Kidney tubule cell (primary cell): Measurements from ENCODE around the gene SRRM2.
A peak's percentile ranks its signal among the peaks of the same experiment; 100 is the strongest.
"Not testable (repeated sequence)": the region's sequence is repeated elsewhere in the genome, so short reads cannot be mapped to it uniquely, and the experiment has no call there.

Experiments used
- DNase-seq: peaks from one replicate; pipeline ENCODE4 v3.0.0-alpha.2; 2018; ENCODE audit warnings: low spot score

SRRM2 gene

DNA sequence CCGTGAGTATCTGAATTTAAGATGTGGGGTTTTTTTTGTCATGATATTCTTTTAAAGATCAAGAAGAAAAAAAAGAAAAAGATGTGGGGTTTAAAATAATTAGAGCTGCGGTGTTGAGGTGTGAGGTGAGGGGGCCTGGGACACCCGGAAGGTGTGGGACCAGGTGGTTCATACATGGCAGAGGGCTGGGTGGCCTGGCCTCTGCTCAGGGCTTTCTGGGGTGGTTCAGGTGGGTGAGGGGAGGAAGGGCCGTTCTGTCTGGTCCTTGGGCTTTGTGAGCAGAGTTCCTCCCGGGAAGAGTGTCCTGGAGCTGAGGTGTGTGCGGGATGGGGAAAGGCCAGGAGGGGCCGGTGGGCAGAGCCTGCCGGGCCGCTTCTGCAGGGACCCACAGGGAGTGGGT, 37.4 kb upstream of the SRRM2 start:
- no peak for DNase-seq

DNA sequence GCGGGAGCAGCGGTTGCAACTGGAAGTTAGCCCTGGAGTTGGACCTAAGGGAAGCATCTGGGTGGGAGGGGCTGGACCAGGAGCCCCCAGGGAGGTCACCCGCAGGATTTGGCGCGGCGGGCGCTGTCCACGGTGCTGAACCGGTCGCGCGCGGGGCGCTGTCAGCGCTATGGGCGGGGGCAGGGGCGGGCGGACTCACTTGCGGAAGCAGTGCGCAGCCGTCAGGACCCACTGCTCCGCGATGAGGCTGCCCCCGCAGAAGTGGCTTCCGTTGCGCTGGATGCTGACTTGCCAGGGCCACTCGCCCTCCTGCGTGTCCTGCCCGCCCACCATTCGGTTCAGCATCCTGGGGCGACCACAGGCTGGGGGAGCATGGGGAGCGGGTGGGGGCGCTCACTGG, 36.9 kb upstream of the SRRM2 start:
- peak; percentile 47 for DNase-seq

DNA sequence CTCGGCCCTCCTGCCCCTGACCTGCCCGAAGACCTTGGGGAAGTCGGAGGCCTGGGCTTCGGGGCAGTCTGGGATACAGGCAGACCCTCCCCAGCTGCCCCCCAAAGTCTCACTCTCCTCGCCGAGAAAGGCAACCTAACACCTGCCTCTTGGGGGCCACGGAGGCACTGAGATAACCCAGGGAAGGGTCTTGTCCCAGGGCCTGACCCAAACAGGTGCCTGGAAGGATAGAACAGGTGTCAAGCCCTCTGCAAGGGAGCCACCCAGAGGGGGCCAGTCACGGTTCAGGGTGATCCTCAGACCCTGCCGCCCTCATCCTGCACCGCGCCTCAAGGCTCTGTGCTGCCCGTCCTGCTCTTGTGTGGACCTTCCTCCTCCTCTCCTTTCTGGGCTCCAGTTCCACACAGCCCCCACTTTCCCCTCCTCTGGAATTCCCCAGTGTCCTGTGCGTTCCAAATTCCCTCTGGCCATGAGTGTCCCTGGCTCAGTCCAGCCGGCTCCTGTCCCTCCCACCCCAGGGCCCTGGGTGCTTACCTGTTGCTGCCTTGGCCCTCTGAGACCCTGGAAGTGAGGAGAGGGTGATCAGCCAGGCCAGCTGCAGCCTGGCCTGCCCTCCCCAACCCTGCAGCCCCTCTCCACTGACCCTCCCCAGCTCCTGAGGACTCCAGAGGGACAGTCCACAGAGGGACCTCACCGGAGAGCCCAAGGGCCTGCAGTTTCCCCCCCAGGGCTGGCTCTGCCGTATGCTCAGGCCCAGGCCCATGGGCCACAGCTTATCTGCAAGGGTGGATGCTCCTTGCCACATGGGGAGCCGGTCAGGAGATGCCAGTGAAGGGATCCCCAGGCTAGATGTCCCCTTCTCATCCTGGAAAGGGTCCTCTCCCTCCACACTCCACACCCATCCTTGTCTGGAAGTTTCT, 36.2 kb upstream of the SRRM2 start:
- DNase-seq: no peak

DNA sequence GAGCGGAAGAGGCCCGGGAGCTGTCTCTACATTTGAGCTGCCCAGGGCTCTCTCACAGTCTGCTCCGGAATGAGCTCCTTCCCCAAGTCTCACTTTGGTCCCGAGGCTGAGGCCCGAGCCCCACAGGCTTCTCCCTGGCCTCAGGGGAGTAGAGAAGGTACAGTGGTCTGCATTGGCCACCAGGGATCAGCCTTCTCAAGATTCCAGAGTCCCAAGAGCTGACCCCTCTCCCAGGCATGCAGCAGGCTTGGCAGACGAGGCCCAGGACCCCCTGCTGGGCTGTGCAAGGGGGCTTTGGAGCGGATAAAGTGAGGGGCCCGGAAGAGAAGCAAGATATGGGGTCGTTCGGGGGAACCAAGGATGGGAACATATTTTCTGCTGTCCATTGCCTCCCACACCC, 35.5 kb upstream of the SRRM2 start:
- DNase-seq: no peak

DNA sequence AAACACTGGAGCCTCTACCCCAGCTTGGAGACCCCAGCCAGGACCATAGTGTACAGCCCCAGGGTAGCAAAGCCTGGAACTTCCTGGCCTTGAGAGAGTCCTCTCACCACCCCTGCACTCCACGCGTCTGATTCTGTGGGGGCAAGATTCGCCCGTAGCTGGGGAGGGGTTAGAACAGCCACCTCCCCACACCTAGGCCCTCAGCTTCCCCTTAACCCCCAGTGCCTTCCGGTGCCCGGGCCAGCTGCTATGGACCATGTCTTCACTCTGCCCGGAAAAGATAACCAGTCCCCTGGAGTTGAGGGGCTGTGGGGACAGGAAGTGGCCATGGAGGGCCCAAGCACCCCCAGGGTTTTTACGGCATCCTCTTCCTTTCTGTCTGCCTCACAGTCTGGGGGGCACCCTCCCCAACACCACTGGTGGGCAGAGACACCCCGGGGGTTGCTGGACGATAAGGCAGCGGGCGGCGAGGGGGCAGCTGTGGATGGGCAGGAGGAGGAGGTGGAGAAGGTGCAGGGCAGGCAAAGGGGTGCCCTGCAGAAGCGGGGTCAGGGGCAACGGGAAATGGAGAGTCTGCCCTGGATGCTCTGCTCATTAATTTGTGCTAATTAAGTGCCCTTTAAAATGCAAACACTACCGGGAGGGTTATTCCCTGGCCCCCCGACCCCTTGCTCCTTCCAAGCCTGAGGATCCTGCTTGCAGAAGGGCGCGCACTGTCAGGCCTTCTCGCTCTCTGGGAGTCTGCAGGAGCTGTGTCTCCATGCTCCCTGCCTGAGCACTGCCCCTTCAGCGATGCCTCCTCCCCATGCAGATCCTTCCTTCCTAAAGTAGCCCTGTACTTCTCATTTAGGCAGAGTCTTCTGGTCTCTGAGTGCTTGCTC, 34.8 kb upstream of the SRRM2 start:
- DNase-seq: no peak

DNA sequence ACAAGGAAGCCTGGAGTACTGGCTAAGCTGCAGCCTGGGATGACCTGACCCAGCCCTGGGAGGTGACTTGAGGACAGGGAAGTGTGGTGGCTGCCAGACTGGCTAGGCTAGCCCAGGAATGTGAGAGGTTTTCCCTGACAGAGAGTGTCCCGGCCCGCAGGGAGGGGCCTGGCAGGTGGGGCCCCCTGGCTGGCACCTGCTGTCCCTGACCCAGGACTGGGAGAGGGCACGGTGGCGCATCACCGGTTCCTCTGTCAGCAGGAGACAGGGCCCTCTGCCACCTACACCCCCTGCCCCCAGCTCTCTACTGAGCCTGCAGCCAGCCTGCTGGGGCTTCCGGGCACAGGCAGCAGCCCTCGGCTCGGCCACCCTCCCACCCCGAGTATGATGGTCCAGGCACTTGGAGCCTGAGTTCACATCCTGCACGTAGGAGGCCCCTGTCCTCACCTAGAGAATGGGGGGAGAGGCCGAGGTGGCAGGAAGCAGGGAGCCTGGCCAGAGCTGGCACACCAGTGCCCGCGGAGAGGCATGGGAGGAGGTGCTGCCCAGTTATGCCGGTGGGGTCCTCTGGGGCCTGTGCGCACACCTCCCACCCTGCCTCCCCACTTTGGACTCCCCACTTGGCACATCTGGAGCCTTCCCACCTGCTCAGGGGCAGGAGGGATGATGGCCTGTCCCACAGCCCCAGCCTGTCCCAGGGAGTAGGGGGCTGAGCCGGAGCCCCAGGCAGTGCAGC, 32.9 kb upstream of the SRRM2 start:
- peak; percentile 59 for DNase-seq

DNA sequence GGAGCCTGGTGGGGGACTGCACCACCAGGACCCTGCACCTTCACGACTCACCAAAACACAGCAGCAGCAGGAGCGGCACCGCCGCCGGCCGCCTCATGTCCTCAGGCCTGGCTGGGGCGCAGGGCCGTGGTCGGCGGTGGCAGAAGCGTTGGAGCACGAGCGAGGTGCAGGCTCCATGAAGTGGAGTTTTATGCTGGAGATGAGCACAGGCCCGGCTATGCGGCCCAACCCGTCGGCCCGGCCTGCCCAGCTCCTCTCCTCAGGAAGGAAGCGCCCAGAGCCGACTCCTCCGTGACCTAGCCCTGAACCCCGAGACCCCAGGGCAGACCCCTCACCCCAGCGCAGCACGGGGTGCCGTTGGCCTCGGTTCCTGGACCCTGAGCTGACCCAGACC, 32.4 kb upstream of the SRRM2 start, which contains the start of gene PRSS27:
Gene PRSS27, minus strand, starts transcription at position 161 of the 394 bp plus-strand sequence. Its CDS starts 64 bp downstream, at position 97.
- DNase-seq: no peak

DNA sequence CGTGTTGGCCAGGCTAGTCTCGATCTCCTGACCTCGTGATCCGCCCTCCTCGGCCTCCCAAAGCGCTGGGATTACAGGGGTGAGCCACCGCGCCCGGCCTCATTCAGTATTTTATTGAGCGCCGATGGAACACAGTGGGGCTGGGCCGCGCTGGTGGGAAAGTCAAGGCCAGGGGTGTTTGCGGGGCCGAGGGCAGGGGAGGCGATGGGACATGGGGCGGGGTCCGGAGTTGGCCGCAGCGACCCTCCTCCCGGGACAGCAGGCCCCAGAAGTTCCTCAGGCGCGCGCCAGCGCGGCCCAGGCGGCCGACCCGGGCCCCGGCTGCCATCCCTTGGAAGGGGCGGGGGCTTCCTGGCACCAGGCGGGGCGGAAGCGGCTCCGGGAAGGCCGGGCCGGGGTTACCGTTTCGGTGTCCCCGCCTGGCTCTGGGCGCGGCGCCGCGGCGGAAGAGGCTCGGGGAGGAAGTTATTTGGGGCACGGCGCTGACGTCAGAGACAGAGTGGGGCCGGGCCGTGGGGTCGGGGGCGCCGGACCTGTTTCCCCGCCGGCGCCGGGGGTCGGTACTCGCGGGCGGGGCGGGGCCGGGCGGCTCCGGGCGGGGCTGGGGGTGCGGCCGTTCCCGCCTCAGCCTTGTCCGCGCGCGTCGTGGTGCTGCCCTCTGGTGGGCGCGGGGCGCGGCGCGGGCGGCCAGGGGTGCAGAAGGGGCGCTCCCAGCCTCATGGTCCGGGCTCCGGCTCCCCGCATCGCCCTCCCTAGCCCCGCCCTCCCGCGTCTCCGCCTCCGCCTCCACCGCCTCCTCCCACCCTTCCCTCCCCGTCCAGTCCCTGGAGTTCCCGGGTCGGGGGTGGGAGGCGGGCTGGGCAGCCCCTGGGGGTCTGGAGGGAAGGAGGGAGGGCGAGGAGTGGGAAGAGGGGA, 31.5 kb upstream of the SRRM2 start:
- peak; percentile 86 for DNase-seq

DNA sequence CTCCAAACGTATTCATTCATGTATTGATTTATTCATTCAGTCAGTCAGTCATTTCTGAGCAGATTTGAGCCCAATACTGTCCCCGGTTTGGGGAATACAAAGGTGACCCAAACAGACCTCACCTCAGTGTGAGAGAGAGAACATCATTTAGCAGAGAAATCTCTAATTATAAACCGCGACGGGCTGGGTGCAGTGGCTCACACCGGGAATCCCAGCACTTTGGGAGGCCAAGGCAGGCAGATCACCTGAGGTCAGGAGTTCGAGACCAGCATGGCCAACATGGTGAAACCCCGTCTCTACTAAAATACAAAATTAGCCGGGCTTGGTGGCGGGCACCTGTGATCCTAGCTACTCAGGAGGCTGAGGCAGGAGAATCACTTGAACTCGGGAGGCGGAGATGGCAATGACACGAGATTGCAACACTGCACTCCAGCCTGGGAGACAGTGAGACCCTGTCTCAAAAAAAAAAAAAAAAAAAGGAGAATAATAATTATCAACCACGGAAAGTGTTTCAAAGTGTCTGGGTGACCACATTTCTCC, 30.7 kb upstream of the SRRM2 start:
- not testable (repeated sequence) for DNase-seq

DNA sequence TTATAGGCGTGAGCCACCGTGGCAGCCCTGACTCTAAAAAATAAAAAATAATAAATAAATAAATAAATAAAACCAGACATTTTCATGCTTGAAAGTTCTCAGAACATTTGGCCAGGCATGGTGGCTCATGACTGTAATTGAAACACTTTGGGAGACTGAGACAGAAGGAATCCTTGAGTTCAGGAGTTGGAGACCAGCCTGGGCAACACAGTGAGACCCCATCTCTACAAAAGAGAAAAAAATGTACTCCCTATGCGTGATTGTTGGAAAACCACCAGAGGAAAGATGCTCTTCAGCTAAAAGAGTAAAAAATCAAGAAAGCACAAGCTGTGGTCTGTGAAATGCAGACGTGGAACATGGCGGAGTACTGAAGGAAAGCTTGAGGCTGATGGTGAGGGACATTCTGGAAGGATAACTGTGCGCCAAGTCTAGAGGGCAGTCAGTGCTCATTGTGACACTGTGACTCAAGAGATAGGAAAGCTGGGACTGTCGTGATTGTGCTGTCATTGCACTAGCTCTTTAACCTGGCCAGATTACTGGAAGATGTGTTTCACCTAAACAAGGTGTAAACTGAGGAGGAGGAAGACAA, 28.3 kb upstream of the SRRM2 start:
- DNase-seq: no peak

DNA sequence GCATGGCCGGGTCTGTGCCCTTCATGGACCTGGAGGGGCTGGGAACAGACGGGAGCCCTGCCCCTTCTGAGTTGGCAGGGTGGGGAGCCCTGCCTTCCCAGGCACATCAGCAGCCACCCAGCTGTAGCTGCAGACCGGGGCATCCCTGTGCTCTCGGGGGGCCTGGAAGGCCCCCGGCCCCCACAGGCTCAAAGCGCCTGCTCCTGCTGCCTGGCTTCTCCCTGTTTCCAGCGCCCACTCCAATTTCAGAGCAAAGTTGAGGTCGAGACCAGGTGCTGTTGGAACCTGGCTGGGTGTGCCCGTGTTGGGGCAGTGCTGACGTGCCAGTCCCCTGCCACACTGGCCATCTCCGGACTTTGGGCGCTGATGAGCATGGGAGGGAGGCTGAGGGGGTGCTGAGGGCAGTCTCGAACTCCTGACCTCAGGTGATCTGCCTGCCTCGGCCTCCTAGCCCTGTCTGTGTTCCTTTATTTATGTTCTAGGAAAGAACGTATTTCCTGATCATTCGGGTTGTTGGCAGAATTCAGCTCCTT, 27.6 kb upstream of the SRRM2 start:
- no peak for DNase-seq

DNA sequence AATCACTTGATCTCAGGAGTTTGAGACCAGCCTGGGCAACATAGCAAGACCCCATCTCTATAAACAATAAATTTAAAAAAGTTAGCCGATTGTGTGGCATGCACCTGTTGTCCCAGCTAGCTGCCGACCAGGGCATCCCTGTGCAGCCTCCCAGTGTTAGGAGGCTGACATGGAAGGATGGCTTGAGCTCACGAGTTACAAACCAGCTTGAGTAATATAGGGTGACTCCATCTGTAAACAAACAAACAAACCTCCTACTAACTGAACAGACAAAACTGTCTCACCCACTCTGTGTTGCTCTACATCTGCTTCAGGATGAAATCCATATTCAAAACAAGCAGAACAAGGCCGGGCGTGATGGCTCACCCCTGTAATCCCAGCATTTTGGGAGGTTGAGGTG, 25.5 kb upstream of the SRRM2 start:
- DNase-seq: no peak

DNA sequence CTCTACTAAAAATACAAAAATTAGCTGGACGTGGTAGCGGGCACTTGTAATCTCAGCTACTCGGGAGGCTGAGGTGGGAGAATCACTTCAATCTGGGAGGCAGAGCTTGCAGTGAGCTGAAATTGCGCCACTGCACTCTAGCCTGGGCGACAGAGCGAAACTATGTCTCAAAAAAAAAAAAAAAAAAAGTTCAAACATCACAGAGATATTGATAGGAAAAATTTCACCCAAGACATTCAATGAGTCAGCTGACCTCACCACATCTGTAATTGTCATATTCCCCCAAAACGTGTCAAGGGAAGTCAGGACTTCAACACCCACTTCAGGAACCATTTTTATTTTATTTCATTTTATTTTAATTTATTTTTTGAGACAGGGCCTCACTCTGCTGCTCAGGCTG, 24.4 kb upstream of the SRRM2 start:
- DNase-seq: no peak

DNA sequence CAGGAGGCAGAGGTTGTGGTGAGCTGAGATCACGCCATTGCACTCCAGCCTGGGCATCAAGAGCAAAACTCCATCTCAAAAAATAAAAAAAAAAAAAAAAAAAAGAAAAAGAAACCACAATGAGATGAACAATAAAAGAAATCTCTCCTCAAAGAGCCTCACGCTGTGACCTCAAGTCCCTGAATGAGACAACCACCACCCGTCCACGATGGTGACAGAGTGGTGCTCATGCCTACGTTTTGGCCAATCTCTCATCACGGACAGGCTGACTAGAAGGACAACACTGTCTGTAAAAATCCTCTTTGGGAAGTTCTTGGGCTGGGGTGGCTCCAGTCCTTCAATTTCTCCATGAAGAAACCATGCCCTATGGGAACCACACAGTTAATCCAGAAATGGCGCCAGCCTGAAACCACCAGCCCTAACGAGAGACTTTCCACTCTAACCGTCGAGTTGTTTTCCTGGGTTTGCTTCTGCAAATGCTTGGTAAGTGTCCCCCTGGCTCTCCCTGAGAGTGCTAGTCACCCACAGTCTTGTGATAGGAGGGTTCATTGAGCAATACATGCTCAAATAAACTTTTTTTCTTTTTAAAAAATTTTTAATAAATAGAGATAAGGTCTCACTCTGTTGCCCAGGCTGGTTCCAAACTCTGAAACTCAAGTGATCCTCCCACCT, 17.5 kb upstream of the SRRM2 start:
- DNase-seq: no peak

DNA sequence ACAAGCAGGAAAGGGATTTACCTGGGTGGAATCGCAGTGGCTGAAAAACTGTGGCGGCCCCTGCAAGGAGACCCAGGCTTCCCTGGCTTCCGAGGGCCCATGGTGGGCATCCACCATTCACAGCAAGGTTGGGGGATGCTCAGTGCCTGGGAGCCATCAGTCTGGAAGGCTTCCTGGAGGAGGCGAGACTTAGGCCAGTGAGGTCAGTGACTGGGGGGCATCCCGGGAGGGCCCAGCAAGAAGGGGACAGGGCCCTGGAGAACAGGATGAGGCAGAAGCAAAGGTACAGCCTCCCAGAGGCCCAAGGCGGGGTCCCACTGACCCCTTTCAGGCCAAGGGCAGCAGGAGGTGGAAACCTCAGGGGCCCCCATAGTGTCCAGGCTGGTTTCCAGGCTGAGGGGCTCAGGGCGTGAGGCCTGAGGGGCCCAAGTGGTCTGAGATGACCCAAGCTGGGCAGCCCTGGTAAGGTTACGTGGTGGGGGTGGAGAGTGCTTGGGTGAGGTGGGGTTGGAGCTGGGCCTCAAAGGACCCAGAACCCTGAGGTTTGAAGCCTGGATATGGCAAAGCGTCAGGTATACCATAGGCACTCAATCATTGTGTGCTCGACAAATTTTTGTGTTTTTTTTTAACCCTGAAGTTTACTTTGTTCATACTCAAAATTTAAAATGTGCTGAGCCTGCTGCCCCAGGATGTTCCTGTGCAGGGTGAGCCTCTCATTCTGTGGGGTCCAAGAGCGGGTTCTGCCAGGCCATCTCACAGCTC, 15.8 kb upstream of the SRRM2 start:
- no peak for DNase-seq

DNA sequence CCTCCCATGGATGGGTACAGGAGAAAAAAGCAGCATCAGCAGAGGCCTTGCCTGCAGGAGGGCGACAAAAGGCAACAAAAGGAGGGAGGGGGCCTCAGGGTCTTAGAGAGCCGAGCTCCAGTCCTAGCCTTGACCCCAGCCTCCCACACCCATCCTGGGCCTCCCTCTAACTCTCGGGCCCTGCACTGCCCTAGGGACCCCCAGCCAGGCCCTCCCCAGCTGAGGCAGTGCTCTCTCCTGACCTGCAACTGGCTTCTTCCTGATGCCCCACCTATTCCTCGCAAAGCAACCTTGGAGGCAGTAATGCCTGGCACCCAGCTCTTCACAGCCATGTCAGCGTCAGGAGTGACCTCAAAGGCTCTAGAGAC, 15.2 kb upstream of the SRRM2 start:
- no peak for DNase-seq

DNA sequence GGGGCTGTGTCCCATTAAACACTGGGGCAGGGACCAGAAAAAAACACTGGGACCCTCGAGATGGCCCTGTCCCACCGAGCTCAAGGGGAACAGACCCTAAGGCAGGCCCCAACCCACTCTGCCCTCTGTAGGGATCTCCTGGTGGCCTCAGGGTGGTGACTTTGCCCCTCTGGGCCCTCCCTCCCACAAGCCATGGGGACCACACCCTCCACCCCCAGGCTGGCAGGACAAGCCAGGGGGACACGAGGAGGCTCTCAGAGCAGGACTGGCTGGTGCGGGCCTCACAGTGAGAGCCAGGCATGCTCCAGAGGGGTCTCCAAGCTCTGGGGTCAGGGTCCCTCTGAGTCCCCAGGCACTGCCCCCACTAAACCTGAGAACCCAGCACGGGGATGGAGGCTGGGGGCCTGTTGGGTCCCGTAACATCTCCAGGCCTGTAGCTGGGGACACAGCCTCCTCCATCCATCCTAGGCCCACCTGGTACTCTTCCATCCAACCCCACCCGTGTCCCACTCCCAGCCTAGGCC, 14.5 kb upstream of the SRRM2 start:
- no peak for DNase-seq

DNA sequence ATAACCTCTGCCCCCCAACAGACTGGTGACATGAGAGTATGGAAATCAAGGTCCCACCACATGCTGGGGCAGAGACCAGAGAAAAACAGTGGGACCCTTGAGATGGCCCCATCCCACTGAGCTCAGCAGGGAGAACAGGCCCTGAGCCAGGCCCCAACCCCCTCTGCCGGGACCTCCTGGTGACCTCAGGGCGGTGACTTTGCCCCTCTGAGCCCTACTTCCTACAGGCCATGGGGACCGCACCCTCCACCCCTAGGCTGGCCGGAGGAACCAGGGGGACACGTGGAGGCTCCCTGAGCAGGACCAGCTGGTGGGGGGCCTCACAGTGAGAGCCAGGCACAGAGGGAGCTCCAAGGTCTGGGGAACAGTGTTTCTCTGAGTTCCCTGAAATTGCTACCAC, 13.8 kb upstream of the SRRM2 start:
- DNase-seq: no peak
